Measurements from ENCODE around the gene PACS1. TPM values are rescaled to one million over a fixed set of nuclear protein-coding genes. Genes with fewer than 3 reads are reported as not detected.
A peak's percentile ranks its signal among the peaks of the same experiment; 100 is the strongest.

The PACS1 gene
- total RNA-seq, 2 donors from 2014 or later = 124 TPM

DNA sequence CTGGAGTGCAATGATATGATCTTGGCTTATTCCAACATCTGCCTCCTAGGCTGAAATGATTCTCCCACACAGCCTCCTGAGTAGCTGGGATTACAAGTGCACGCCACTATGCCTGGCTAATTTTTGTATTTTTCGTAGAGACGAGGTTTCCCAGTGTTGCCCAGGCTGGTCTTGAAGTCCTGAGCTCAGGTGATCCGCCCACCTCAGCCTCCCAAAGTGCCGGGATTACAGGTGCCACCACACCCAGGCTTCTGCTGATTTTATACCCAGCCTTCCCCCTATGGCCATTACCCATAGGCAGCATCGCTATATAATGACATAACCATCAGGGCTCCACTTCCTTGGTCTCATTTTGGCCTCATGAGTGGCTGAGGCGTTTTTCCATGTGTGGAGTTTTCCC, 137.7 kb downstream of the PACS1 start:
- Mint-ChIP-seq H3K27ac (no peak overlapping the region), H3K36me3 (no peaks in the 10 kb centered on the region), H3K9me3 (peaks cover 0 to 7% of the 10 kb centered on the region in 2 donors)
- ATAC-seq (no peak), DNase-seq (ENCODE audit: low spot score in 2 of 2) (no peak)

DNA sequence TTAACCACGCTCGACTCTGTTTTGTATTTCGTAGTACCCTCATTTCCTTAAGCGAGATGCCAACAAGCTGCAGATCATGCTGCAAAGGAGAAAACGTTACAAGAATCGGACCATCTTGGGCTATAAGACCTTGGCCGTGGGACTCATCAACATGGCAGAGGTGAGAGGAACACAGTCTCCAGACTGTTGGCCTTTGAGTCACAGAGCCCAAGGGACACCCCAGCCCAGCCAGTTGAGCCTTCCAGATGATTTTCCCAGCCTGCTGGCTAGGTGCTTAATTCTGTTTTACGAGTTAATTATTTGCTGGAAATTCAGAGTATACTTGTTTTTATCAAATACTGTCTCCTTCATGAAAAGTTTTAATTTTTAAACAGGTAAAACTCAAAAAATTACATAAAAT, 141.0 kb downstream of the PACS1 start:
- Mint-ChIP-seq H3K9me3 (no peaks in the 10 kb centered on the region), H3K27ac (peak overlapping the region in 1 of 2 donors; percentile 73), H3K36me3 (no peaks in the 10 kb centered on the region)
- ATAC-seq = no peak
- no peak for DNase-seq (ENCODE audit: low spot score in 2 of 2)

DNA sequence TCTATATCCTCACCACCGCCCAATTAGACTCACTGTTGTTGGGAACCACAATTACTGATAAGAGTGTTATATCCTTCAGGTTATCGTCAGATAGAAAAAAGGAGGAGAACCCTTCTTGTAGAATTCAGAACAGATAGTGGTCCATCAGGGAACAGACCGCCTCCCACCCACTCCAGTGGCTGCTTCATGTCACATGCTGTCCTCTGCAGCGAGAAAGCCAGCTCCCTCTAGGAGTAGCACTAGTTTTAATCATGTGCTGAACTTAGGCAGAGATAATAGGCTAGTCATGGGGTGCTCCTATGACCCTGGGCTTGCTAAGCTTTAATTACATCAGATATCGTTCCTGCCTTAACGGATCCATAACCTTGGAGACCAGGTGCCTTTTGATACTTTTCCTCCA, 146.8 kb downstream of the PACS1 start:
- no peak for ATAC-seq
- no peak for DNase-seq (ENCODE audit: low spot score in 2 of 2)
- Mint-ChIP-seq H3K27ac (no peak overlapping the region), H3K9me3 (no peaks in the 10 kb centered on the region), H3K36me3 (no peaks in the 10 kb centered on the region)

DNA sequence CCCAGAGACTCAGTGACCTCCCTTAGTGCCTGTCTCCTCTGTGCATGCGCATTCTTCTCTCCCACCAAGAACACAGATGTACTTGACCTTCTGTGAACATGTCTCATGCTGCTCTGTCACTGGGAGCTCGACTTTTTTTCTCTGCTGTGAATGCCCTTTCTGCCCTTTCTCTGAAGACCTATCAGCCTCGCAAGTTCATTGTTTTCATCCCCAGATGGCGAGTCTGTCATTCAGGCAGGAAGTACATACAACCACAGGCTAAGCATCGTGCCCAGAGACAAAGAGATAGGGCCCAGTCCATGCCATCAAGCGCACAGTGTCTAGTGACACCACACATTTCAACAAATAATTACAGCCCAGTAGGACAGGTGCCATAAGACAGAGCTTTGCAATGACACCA, 148.0 kb downstream of the PACS1 start:
- no peak for ATAC-seq
- no peak for DNase-seq (ENCODE audit: low spot score in 2 of 2)
- H3K9me3 Mint-ChIP-seq = no peaks in the 10 kb centered on the region
- peak overlapping the region; percentile 66 to 84 for H3K27ac Mint-ChIP-seq
- H3K36me3 Mint-ChIP-seq = no peaks in the 10 kb centered on the region

DNA sequence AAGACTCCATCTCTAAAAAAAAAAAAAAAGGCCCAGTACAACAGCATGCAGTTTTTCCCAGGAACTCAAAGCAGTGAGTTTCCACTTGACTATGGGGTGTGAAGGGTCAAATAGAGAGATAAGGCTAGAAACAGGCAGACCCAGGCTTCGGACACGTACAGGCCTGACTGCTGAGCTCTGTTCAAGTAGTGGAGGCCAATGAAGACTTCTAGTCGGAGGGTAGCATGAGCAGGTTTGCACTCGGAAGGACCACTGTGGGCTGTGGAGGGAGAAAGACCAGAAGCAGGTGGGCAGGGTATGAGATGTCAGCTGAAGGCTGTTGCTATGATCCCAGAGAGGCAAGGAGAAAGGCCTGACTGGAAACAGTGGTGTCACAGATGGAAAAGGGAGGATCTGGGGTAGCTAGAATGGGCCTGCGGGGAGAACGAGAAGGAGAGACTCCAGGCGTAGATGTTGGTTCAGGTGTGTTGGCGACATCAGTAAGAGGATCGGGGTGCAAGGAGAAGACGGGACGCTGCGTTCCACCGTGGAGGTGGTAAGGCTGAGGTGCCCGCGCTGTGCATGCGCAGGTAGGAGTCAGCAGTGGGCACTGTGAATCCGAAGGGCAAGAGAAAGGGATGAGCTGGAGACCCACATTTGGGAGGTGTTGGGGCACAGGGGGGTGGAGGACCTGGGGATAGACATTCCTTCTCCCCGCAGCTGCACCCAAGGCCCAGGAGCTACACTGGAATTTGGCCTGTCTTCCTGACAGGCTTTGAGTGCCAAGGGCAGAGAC, 149.0 kb downstream of the PACS1 start:
- H3K36me3 Mint-ChIP-seq = no peaks in the 10 kb centered on the region
- no peaks in the 10 kb centered on the region for H3K9me3 Mint-ChIP-seq
- peak overlapping the region in 1 of 2 donors; percentile 66 for H3K27ac Mint-ChIP-seq
- DNase-seq (ENCODE audit: low spot score in 2 of 2) (no peak), ATAC-seq (no peak)

DNA sequence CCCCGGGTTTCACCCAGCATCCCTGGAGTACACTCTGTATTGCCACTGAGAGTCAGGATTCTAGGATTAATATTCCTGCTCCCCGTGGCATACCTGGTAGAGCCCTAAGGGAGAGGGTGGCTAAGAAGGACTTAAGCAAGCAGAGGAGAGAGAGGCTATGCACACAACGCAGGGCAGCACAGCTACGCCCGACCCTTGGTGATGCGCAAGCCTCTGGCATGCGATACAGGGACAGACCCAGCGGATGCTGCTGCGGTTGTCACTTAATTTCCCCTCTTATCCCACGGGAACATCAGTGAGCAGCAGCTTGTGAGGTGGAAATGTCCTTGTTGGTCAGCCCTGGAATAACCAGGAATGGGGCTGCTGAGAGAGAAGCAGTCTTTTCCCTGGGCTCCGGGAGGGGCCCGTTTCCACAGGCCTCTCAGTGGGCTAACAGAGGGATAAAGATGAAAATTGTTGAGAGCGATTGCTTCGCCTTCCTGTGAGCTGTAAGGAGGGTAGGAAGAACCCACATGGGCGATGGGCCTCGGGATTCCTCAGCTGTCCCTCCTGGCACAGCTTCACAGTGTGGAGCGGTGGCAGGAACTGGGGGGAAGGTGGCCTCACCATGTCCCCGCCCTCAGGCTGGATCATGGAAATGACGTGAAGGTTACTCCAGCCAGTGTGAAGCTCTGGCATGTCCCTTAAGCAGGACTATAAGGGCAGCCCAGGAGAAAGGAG, 149.9 kb downstream of the PACS1 start:
- ATAC-seq (no peak), DNase-seq (ENCODE audit: low spot score in 2 of 2) (no peak)
- Mint-ChIP-seq H3K36me3 (peaks cover 0 to 6% of the 10 kb centered on the region in 2 donors), H3K9me3 (no peaks in the 10 kb centered on the region), H3K27ac (peak overlapping the region in 1 of 2 donors; percentile 82)

DNA sequence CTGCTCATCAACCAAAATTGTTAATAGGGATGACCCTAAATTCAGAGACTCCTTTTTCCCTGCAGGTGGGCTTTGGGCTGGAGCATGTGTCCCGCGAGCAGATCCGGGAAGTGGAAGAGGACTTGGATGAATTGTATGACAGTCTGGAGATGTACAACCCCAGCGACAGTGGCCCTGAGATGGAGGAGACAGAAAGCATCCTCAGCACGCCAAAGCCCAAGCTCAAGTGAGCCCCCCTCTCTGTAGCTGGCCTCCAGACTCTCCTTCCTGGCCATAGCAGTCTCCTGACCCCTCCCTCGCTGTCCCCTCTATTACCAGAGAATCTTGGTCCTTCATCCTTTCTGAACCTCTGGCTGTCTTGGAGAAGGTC, 150.5 kb downstream of the PACS1 start:
- ATAC-seq (no peak), DNase-seq (ENCODE audit: low spot score in 2 of 2) (no peak)
- Mint-ChIP-seq H3K36me3 (peaks cover 0 to 7% of the 10 kb centered on the region in 2 donors), H3K9me3 (no peaks in the 10 kb centered on the region), H3K27ac (peak overlapping the region in 1 of 2 donors; percentile 90)

DNA sequence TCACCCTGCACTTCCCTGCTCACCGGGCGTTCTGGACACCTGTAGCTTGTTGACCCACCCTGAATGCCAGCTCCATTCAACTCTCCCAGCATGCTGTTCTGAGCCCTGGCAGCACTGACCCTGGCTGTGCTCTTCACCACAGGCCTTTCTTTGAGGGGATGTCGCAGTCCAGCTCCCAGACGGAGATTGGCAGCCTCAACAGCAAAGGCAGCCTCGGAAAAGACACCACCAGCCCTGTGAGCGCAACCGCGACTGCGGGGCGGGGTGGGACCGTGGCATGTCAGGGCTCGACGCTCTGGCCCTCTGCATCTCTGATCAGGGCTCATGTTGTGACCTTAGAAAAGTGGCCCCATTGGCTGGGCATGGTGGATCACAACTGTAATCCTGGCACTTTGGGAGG, 150.9 kb downstream of the PACS1 start:
- H3K36me3 Mint-ChIP-seq = peaks cover 0 to 7% of the 10 kb centered on the region in 2 donors
- ATAC-seq (no peak), DNase-seq (ENCODE audit: low spot score in 2 of 2) (no peak)
- no peaks in the 10 kb centered on the region for H3K9me3 Mint-ChIP-seq
- peak overlapping the region; percentile 90 to 91 for H3K27ac Mint-ChIP-seq

DNA sequence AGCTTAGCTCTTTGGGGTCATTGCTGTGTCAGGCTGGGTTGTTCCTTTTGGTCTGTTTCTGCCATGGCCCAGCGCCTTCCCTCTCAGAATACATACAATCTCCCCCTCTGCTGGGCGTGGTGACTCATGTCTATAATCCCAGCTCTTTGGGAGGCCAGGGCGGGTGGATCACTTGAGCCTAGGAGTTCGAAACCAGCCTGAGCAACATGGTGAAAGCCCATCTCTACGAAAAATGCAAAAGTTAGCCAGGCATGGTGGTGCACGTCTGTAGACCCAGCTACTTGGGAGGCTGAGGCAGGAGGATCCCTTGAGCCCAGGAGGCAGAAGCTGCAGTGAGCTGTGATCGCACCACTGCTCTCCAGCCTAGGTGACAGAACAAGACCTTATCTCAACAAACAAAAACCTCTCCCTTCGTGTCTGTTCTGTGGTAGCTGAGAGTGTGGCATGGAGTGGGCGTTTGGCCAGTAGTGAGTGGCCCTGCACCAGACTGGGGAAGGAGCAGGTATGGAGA, 151.7 kb downstream of the PACS1 start:
- DNase-seq (ENCODE audit: low spot score in 2 of 2) (peak in 1 of 2 donors; percentile 53), ATAC-seq (peak; percentile 21 to 37)
- Mint-ChIP-seq H3K36me3 (peaks cover 0 to 7% of the 10 kb centered on the region in 2 donors), H3K9me3 (no peaks in the 10 kb centered on the region), H3K27ac (peak overlapping the region; percentile 90 to 91)

DNA sequence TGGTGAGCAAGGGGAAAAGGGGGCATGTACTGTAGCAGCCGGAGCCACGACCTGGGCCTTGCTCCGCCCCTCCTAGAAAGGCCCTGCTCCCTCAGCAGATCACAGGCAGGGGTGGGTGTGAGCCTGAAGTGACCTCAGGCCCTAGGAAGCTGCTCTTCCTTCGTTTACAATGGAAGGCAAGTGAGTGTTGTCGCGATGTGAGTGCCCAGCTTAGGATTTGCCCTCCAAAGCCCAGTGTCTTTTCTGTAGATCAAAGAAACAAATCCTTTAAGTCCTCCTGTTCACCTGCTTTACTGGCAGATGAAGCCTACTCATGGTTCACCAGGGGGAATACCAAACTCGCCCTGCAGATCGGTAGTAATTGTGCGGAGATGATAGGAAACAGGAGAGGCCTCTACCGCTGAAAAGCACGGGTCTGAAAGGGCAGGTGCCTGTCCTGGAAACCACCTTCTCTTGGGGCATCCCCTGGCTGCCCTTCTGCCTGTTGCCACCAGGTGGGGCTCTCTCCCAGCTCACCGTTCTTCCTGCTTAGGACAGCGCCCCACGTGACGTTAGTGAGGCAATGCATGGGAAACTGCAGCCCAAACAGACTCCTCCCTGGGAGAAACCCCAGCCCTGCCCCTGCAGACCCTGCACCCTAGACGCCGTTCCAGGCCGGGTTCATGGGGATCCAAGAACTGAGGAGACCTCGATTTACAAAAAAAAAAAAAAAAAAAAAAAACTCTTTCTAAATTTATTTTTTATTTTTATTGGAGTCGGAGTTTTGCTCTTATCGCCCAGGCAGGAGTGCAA, 152.5 kb downstream of the PACS1 start:
- Mint-ChIP-seq H3K27ac (peak overlapping the region; percentile 90 to 91), H3K9me3 (no peaks in the 10 kb centered on the region), H3K36me3 (peaks cover 0 to 7% of the 10 kb centered on the region in 2 donors)
- ATAC-seq (peak; percentile 92 to 95), DNase-seq (ENCODE audit: low spot score in 2 of 2) (peak; percentile 94 to 95)

DNA sequence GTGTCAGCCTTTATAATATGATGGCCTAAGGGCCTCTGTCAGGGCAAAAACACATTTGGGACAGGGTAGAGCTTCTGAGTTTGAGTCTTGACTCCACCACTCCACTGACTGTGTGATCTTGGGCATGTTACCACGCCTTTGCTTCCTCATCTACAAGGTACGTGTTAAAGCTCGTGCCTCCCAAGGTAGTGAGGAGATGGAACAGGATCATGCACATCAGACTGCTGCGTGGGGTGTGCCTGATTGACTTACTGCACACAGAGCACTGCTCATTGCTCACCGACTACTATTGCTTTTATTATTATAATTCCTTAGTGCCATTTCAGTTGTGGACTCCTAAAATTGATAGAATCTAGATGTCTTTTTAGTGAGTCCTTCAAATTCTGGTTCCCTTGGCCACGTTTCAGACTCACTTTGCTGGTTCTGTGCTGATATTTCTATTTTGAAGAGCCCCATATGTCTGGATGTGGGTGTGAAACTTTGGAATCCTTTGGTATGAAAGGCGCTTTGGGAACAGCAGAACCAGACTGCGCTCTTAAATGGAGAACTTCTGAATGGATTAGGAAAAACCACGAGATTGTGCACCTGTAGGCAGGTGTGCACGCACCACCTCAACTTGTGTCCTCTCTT, 154.3 kb downstream of the PACS1 start:
- H3K36me3 Mint-ChIP-seq = peaks cover 0 to 7% of the 10 kb centered on the region in 2 donors
- H3K27ac Mint-ChIP-seq = peak overlapping the region in 1 of 2 donors; percentile 41
- DNase-seq (ENCODE audit: low spot score in 2 of 2) (no peak), ATAC-seq (no peak)
- no peaks in the 10 kb centered on the region for H3K9me3 Mint-ChIP-seq

DNA sequence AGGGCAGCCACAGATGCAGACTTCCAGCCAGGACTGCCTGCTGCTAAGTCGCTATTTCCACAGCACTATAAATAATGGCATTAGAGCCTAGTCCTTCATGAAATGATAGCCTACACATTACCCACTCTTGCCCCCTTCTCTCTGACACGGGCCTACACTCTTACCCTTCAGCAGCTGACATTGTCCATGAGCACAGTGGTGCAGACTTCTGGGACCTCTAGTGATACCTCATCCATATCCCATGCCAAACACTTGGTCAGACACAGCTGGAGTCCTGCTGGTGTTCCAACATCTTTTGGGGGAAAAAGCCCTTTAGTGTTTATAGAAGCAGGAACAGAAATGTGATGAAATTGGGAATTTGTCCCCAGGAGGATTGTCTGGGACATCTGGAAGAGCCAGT, 155.0 kb downstream of the PACS1 start:
- DNase-seq (ENCODE audit: low spot score in 2 of 2) = no peak
- ATAC-seq = no peak
- Mint-ChIP-seq H3K9me3 (no peaks in the 10 kb centered on the region), H3K27ac (peak overlapping the region in 1 of 2 donors; percentile 41), H3K36me3 (peaks cover 0 to 7% of the 10 kb centered on the region in 2 donors)

DNA sequence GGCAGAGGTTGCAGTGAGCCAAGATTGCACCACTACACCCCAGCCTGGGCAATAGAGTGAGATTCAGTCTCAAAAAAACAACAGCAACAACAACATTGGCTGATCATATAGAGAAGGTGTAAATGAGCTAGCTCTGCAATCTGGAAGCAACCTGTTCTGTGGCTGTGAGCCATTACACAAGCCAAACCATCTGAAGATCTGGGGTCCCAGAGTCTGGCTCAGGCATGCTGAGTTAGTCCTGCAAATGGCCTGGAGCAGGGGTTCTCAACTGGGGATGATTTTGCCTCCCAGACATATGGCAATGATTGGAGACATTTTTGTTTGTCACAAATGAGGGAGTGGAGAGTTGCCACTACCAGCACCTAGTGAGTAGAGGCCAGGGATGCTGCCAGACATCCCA, 156.0 kb downstream of the PACS1 start:
- H3K9me3 Mint-ChIP-seq = no peaks in the 10 kb centered on the region
- H3K36me3 Mint-ChIP-seq = peaks cover 0 to 7% of the 10 kb centered on the region in 2 donors
- DNase-seq (ENCODE audit: low spot score in 2 of 2) = no peak
- no peak for ATAC-seq
- H3K27ac Mint-ChIP-seq = peak overlapping the region; percentile 70 to 92

DNA sequence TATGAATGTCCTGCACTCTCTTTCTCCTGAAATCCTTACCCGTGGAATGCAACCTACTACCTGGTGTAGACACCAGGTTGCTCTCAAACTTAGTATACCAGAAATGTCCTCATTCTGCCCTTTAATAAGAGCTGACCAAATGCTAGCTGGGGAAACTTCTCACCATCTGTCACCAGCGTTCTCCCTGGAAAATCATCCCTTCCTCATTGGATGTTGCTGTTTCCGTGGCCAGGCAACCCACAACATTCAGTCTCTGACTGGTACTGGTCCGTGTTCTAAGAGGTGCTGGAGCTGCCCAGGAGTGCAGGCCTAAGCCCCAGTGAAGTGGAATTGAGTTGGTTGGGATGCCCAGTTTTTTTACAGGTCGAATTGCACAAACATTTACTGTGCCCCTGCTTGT, 157.6 kb downstream of the PACS1 start:
- Mint-ChIP-seq H3K9me3 (no peaks in the 10 kb centered on the region), H3K36me3 (peaks cover 0 to 7% of the 10 kb centered on the region in 2 donors), H3K27ac (peak overlapping the region in 1 of 2 donors; percentile 64)
- DNase-seq (ENCODE audit: low spot score in 2 of 2) (no peak), ATAC-seq (no peak)

DNA sequence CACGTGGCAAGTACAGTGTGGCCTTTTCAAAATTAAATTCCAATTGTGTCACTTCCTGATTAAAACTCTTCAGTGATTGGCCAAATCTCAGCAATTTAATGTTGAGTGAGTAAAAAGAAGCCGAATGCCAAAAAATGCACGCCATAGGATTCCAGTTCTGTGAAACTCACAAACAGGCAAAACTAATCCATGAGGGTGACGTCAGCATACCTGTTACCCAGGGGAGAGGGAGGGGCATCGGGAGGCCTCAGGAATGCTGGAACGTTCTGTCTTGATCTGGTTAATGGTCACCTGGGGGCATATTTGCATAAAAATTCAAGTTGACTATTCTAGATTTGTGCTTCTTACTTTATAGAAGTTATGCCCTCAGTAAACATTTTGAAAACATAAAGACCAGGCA, 158.4 kb downstream of the PACS1 start:
- Mint-ChIP-seq H3K27ac (peak overlapping the region; percentile 64 to 73), H3K9me3 (no peaks in the 10 kb centered on the region), H3K36me3 (peaks cover 0 to 7% of the 10 kb centered on the region in 2 donors)
- ATAC-seq (no peak), DNase-seq (ENCODE audit: low spot score in 2 of 2) (no peak)

DNA sequence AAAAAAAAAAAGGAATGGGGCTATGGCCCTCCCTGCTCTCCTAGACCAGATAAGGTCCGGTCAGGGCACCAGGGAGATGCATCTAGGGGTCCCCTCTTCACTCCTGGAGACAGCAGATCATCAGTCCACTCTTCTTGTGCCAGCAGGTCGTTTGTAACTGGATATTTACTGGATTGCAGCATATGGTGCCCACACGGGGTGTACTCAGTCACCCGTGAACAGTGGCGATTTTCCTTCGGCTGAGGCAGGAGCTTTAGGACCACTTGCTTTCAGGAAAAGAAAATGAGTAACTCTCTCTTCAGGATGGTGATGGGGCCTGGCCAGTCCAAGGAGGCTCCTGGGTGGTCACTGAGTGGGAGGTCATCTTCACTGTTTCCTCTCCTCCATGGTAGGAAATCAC, 160.1 kb downstream of the PACS1 start:
- no peak for DNase-seq (ENCODE audit: low spot score in 2 of 2)
- peak overlapping the region in 1 of 2 donors; percentile 36 for H3K27ac Mint-ChIP-seq
- no peaks in the 10 kb centered on the region for H3K36me3 Mint-ChIP-seq
- H3K9me3 Mint-ChIP-seq = no peaks in the 10 kb centered on the region
- no peak for ATAC-seq

Measured in activated naive CD4-positive, alpha-beta T cell treated with anti-CD3 and anti-CD28 coated beads, Interleukin-2, amount 50 U/mL, for 72 hours (primary cell).